GM23248 (cell line): ENCODE measurements around the gene TTC28. TPM values are rescaled to one million over a fixed set of nuclear protein-coding genes. Genes with fewer than 3 reads are reported as not detected.

Experiments used
- DNase-seq: peaks from one replicate; pipeline ENCODE4 v3.0.0-alpha.2; 2015
- H2AFZ ChIP-seq: fragments of 200-600 bp; sonication (generic); 2 replicates; pipeline ENCODE4 v1.6.1; 2016; ENCODE audit warnings: antibody characterized with exemption
- H3F3A ChIP-seq: fragments of 200-600 bp; sonication (generic); 2 replicates; pipeline ENCODE4 v1.6.1; 2016; ENCODE audit warnings: mild to moderate bottlenecking, antibody characterized with exemption, mixed run types; ENCODE audit not compliant: insufficient read depth
- H3K27ac ChIP-seq: fragments of 200-600 bp; sonication (generic); 2 replicates; pipeline ENCODE4 v1.5.1; 2016; ENCODE audit warnings: mild to moderate bottlenecking
- H3K27me3 ChIP-seq: fragments of 200-600 bp; sonication (generic); replicated peaks from 2 replicates; pipeline ENCODE4 v1.6.1; 2016; ENCODE audit warnings: mild to moderate bottlenecking; ENCODE audit not compliant: insufficient read depth
- H3K36me3 ChIP-seq: fragments of 200-600 bp; sonication (generic); 2 replicates; pipeline ENCODE4 v1.6.1; 2016; ENCODE audit warnings: low read depth, mild to moderate bottlenecking
- H3K4me1 ChIP-seq: fragments of 200-600 bp; sonication (generic); 2 replicates; pipeline ENCODE4 v1.6.1; 2016; ENCODE audit warnings: mild to moderate bottlenecking; ENCODE audit not compliant: insufficient read depth
- H3K4me2 ChIP-seq: fragments of 200-600 bp; sonication (generic); one replicate; pipeline ENCODE4 v1.6.1; 2016; ENCODE audit warnings: mild to moderate bottlenecking; ENCODE audit not compliant: unreplicated experiment
- H3K4me3 ChIP-seq: fragments of 200-600 bp; sonication (generic); 2 replicates; pipeline ENCODE4 v1.5.1; 2016; ENCODE audit warnings: mild to moderate bottlenecking
- H3K79me2 ChIP-seq: fragments of 200-600 bp; sonication (generic); 2 replicates; pipeline ENCODE4 v1.6.1; 2016; ENCODE audit warnings: mild to moderate bottlenecking; ENCODE audit not compliant: insufficient read depth
- H3K9ac ChIP-seq: fragments of 200-600 bp; sonication (generic); 2 replicates; pipeline ENCODE4 v1.6.1; 2016; ENCODE audit warnings: mild to moderate bottlenecking
- H3K9me2 ChIP-seq: fragments of 200-600 bp; sonication (generic); 2 replicates; pipeline ENCODE4 v1.6.1; 2016; ENCODE audit warnings: mixed run types, mild to moderate bottlenecking, moderate library complexity; ENCODE audit not compliant: insufficient read depth
- H3K9me3 ChIP-seq: fragments of 200-600 bp; sonication (generic); one replicate; pipeline ENCODE4 v1.6.1; 2017; ENCODE audit warnings: low read depth
- H4K20me1 ChIP-seq: fragments of 200-600 bp; sonication (generic); 2 replicates; pipeline ENCODE4 v1.6.0; 2016; ENCODE audit not compliant: insufficient read depth
- EZH2 ChIP-seq: fragments of 200-600 bp; sonication (generic); IDR thresholded peaks from 2 replicates; pipeline ENCODE4 v1.6.1; 2018; ENCODE audit warnings: antibody characterized with exemption, mild to moderate bottlenecking; ENCODE audit not compliant: insufficient read depth, poor library complexity, severe bottlenecking
- EZH2phosphoT487 ChIP-seq: fragments of 200-600 bp; sonication (generic); IDR thresholded peaks from 2 replicates; pipeline ENCODE4 v1.6.1; 2018; ENCODE audit warnings: antibody characterized with exemption, moderate library complexity, mild to moderate bottlenecking, low read depth; ENCODE audit not compliant: insufficient read depth
- WGBS, 2 experiments: methylation state at CpG; one replicate each; pipeline ENCODE4 v1.1.6; 2015 to 2017; ENCODE audit warnings: low lambda C conversion rate in 2 of 2, low coverage in 1 of 2; ENCODE audit errors: missing lambda C conversion rate in 2 of 2; 5-methylcytosine and 5-hydroxymethylcytosine counted together
- in situ Hi-C: fragments of 300-500 bp; cut with MboI; formaldehyde crosslinking; loops from 2 replicates; pipeline ENCODE4 v1.15.0; 2020
- polyA plus RNA-seq: library from polyadenylated mRNA; unstranded; fragments of >200 nt; fragmentation: Nextera tagmentation; extraction: Ambion mirVana; gene quantifications from 2 replicates; pipeline ENCODE4 v1.2.1, GENCODE V29; 2016
- total RNA-seq: library from RNA; depleted of rRNA; stranded (reverse); fragments of >200 nt; shearing (Covaris generic); gene quantifications from 2 replicates; pipeline ENCODE4 v1.2.3, GENCODE V29; 2014

The TTC28 gene
- total and polyA plus RNA-seq, 2 experiments from 2014 or later: 12.5 to 41.9 TPM

DNA sequence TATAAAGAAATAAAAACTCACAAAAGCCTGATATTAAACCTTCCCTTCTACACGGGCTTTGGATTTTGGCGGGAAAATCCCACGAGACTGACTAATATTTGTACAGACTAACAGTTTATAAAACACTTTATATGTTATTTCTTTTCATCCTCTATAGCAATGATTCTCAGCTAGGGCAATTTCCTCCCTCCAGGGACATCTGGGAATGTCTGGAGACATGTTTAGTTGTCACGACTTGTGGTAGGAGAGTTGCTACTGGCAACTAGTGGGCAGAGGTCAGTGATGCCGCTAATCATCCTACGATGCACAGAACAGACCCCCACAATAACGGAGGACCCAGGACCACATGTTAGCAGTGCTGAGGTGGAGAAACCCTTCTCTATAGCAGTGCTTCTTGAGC is 455.8 kb downstream of the TTC28 start:
- Histone ChIP-seq H3K27me3 (no peaks in the 10 kb centered on the region), H2AFZ (no peak overlapping the region), H3K9me2 (no peaks in the 10 kb centered on the region), H3K36me3 (no peaks in the 10 kb centered on the region), H3K9me3 (no peaks in the 10 kb centered on the region), H3K4me3 (no peak overlapping the region), H3K4me2 (no peak overlapping the region), H3F3A (peaks cover 35% of the 10 kb centered on the region), H3K27ac (no peak overlapping the region), H3K79me2 (peaks cover 32% of the 10 kb centered on the region), H4K20me1 (no peaks in the 10 kb centered on the region), H3K9ac (no peak overlapping the region), H3K4me1 (peaks cover 13% of the 10 kb centered on the region)
- WGBS, 2 experiments: 72 to 73% methylated on average over 7 of the region's 7 CpGs
- TF ChIP-seq EZH2: no peak
- TF ChIP-seq EZH2phosphoT487: no peak
- no peak for DNase-seq
- in situ Hi-C loops: no loop called here

GRCh38 chr22:28222976-28223745 is 456.5 kb downstream of the TTC28 start:
- H3K79me2 ChIP-seq: peaks cover 32% of the 10 kb centered on the region
- no peaks in the 10 kb centered on the region for H4K20me1 ChIP-seq
- no peaks in the 10 kb centered on the region for H3K36me3 ChIP-seq
- H3K9ac ChIP-seq: no peak overlapping the region
- in situ Hi-C loops: no loop called here
- peaks cover 28% of the 10 kb centered on the region for H3F3A ChIP-seq
- no peak overlapping the region for H3K27ac ChIP-seq
- DNase-seq: peak; percentile 57
- TF ChIP-seq EZH2phosphoT487: no peak
- TF ChIP-seq EZH2: no peak
- no peaks in the 10 kb centered on the region for H3K27me3 ChIP-seq
- H3K4me2 ChIP-seq: peak overlapping the region; percentile 58
- no peaks in the 10 kb centered on the region for H3K9me3 ChIP-seq
- no peak overlapping the region for H3K4me3 ChIP-seq
- no peak overlapping the region for H2AFZ ChIP-seq
- WGBS, 2 experiments: 60 to 65% methylated on average over 3 of the region's 3 CpGs
- peaks cover 11% of the 10 kb centered on the region for H3K4me1 ChIP-seq
- no peaks in the 10 kb centered on the region for H3K9me2 ChIP-seq

DNA sequence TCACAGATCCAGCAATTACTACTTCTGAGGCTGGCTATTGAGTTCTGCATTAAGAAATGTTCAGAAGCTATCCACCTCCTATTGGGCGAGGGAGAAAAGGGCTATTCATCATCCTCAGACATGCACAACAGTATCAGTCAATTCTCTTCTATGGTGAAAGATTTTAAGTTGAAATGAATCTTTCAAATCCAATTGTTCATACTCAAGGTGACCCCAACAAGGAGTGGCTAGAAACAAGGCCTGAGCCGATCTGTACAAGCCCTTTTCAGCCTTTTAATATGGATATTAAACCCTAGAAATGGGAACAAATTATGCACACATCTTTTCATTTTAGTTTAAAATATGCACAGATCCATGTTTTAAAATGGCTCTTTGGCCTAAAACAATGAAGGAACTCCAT is 457.1 kb downstream of the TTC28 start:
- peaks cover 11% of the 10 kb centered on the region for H3K4me1 ChIP-seq
- no peaks in the 10 kb centered on the region for H3K36me3 ChIP-seq
- H4K20me1 ChIP-seq: no peaks in the 10 kb centered on the region
- H2AFZ ChIP-seq: no peak overlapping the region
- 93 to 94% methylated on average over 2 of the region's 2 CpGs for WGBS, 2 experiments
- no peaks in the 10 kb centered on the region for H3K27me3 ChIP-seq
- in situ Hi-C loops: no loop called here
- TF ChIP-seq EZH2 (no peak), EZH2phosphoT487 (no peak)
- DNase-seq: no peak
- peaks cover 37% of the 10 kb centered on the region for H3K79me2 ChIP-seq
- no peak overlapping the region for H3K27ac ChIP-seq
- H3K9ac ChIP-seq: no peak overlapping the region
- H3K4me2 ChIP-seq: no peak overlapping the region
- no peaks in the 10 kb centered on the region for H3K9me3 ChIP-seq
- no peak overlapping the region for H3K4me3 ChIP-seq
- peaks cover 22% of the 10 kb centered on the region for H3F3A ChIP-seq
- H3K9me2 ChIP-seq: no peaks in the 10 kb centered on the region

DNA sequence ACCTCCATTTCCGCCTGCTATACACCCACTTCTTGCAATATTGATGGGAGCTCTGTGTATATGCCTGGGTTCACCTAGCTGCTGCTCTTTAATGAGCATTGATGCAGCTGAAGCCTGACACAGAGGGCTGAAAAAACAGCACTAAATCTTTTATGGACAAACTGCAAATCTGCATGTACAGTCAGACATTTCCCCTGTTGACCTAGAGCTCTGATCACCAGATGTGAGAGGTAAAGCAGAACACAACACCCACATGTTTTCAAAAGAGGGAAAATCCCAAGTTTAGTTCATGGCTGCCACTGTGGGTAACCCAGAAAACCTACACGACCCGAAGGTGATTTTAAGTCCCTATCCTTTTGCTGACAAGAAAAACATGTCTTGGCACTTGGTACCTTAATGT is 457.6 kb downstream of the TTC28 start:
- Histone ChIP-seq H3K36me3 (no peaks in the 10 kb centered on the region), H3K27ac (no peak overlapping the region), H4K20me1 (no peaks in the 10 kb centered on the region), H3K27me3 (no peaks in the 10 kb centered on the region), H3F3A (peaks cover 17% of the 10 kb centered on the region), H3K4me2 (no peak overlapping the region), H3K9me3 (no peaks in the 10 kb centered on the region), H3K4me1 (peaks cover 11% of the 10 kb centered on the region), H3K79me2 (peaks cover 38% of the 10 kb centered on the region), H3K4me3 (no peak overlapping the region), H3K9me2 (no peaks in the 10 kb centered on the region), H3K9ac (no peak overlapping the region), H2AFZ (no peak overlapping the region)
- 86 to 93% methylated on average over 3 of the region's 3 CpGs for WGBS, 2 experiments
- in situ Hi-C loops: no loop called here
- no peak for DNase-seq
- TF ChIP-seq EZH2phosphoT487 (no peak), EZH2 (no peak)
